GM06990 (cell line): ENCODE measurements around the gene CTTNBP2.

ENCODE experiments used
- DNase-seq: peaks from one replicate; pipeline ENCODE4 v3.0.0-alpha.2; 2011; ENCODE audit not compliant: insufficient read length; ENCODE audit errors: extremely low read depth
- H3K27me3 ChIP-seq: replicated peaks from 2 replicates; pipeline ENCODE4 v1.6.0; 2011; ENCODE audit warnings: low read length; ENCODE audit not compliant: control insufficient read depth, insufficient read depth
- H3K36me3 ChIP-seq: 2 replicates; pipeline ENCODE4 v1.5.1; 2011; ENCODE audit warnings: low read length; ENCODE audit not compliant: control insufficient read depth, insufficient read depth
- H3K4me3 ChIP-seq: replicated peaks from 2 replicates; pipeline ENCODE4 v1.5.1; 2011; ENCODE audit warnings: low read depth, mild to moderate bottlenecking, control low read depth, low read length
- TF ChIP-seq, protein P1 (sequence below): IDR thresholded peaks from 2 replicates; pipeline ENCODE4 v1.5.1; 2011; ENCODE audit warnings: low read length, control low read depth, mild to moderate bottlenecking, inconsistent platforms; ENCODE audit not compliant: insufficient read depth, poor library complexity, severe bottlenecking

The CTTNBP2 gene

DNA sequence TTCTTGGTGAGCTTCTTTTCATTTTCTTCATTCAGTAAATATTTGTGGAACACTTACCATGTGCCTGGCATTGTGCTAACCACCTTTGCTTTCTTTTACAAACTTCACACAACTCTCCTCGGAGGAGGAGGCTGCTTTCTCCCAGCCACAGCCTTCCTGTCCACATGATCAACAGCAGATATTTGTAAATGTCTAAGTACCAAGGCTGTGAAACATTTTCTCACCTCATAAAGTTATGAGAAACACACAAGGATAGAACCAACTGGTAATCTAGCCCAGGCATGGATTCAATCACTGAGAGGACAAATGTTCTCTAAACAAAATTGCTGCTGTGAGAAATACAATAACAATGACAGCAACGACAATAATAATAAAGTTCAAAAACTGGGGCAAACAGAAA lies 3.9 kb downstream of the CTTNBP2 start:
- no peak for DNase-seq
- H3K36me3 ChIP-seq: no peaks in the 10 kb centered on the region
- H3K27me3 ChIP-seq: peaks cover 4% of the 10 kb centered on the region
- TF ChIP-seq, protein P1, sequence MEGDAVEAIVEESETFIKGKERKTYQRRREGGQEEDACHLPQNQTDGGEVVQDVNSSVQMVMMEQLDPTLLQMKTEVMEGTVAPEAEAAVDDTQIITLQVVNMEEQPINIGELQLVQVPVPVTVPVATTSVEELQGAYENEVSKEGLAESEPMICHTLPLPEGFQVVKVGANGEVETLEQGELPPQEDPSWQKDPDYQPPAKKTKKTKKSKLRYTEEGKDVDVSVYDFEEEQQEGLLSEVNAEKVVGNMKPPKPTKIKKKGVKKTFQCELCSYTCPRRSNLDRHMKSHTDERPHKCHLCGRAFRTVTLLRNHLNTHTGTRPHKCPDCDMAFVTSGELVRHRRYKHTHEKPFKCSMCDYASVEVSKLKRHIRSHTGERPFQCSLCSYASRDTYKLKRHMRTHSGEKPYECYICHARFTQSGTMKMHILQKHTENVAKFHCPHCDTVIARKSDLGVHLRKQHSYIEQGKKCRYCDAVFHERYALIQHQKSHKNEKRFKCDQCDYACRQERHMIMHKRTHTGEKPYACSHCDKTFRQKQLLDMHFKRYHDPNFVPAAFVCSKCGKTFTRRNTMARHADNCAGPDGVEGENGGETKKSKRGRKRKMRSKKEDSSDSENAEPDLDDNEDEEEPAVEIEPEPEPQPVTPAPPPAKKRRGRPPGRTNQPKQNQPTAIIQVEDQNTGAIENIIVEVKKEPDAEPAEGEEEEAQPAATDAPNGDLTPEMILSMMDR: no peak
- H3K4me3 ChIP-seq: no peak overlapping the region

DNA sequence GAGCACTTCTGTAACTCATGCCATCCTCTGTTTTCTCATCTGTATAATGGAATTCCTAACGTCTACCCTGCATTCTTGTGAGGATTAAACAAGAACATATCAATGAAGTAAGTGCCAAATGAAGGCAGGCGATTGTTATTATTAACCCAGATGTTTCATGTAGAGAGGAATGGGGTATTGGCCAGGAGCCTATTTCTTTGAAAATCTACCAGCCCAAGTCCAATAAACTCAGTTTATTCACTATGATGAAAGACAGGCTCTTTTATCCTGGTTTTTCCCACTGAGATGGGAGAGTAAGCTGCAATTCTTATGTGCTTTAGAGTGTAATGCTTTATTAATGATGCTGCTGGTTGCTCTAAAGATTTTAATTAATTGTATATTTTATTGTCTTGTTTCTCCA lies 9.6 kb downstream of the CTTNBP2 start:
- H3K27me3 ChIP-seq: no peaks in the 10 kb centered on the region
- TF ChIP-seq, protein P1: no peak
- H3K36me3 ChIP-seq: no peaks in the 10 kb centered on the region
- H3K4me3 ChIP-seq: no peak overlapping the region
- DNase-seq: no peak

DNA sequence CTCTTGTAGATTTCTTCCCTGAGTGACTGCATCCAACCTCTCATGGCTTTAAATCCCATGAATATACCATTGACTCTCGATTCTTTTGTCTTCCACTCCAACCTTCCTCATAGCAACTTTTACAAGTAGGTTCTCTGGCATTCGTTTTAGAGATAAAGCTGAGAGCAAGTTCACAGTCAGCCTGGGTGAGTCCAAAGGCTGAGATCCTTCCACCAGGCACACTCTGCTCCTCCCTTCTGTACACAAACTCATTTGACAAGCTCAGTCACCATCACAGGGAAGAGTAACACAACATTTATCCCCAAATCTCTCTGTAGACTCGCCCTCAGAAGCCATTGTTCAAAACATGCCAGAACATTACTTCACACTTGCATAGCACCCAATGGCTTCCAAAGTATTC lies 10.9 kb downstream of the CTTNBP2 start:
- no peak overlapping the region for H3K4me3 ChIP-seq
- H3K27me3 ChIP-seq: no peaks in the 10 kb centered on the region
- TF ChIP-seq, protein P1: no peak
- DNase-seq: no peak
- no peaks in the 10 kb centered on the region for H3K36me3 ChIP-seq

DNA sequence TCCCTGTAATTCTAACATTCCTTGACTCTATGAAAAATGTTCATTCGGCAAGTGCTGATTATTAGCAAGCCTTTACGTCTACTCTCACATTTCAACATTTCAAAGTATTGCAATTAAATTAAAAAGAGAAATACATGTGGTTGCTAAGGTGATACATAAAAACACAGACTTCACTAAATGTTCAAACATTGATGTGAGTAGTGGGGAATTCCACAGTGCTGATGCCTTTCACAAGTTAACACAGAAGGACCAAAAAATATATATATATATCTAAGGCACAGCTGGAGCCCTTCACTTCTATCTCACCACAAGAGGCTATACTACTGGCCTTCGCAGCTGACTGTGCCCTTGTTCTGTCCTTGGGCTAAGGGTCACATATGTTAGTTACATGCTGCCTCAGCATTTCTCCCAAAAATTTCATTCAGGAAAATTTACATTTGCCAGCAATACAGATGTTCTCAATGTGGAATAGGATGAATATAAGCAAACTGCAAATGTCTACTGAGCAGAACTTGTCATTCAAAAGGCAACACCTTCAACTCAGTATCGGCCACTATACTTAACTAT lies 13.9 kb downstream of the CTTNBP2 start:
- TF ChIP-seq, protein P1: no peak
- Histone ChIP-seq H3K4me3 (no peak overlapping the region), H3K36me3 (no peaks in the 10 kb centered on the region), H3K27me3 (no peaks in the 10 kb centered on the region)
- DNase-seq: no peak

DNA sequence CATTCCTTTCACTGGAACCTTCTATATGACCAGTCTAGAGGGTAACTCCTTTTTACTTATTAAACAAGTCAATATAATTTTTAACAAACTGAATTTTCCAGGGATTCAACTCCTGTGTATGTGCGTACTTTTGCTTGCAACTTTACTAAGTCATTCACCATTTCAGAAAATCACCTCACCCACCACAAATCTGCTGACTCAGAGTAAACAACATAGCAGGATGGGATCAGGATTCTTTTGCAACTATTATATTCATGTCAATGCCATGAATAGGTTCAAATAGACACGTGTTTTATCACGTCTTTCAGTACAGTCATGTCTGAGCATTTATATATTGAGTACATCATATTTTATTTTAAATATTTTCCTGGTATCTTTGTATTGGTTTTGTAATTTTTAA lies 14.5 kb downstream of the CTTNBP2 start:
- DNase-seq: no peak
- H3K27me3 ChIP-seq: no peaks in the 10 kb centered on the region
- TF ChIP-seq, protein P1: no peak
- no peak overlapping the region for H3K4me3 ChIP-seq
- H3K36me3 ChIP-seq: no peaks in the 10 kb centered on the region

DNA sequence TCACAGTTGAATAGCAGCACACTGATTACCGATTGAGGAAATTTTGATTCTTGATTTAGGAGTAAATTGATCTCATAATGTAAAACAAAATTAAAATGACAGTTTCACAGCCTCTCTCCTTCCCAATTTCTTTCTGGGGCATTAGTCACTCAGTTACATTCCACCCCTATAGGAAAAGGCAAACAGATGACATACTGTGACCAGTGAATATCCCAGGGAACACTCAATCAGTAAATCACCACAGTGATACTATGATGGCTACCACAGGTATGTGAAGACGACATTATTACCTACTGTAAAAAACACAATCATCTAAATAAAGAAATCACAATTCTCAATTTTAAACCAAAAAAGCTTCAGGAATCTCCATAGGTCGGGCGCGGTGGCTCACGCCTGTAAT lies 15.5 kb downstream of the CTTNBP2 start:
- no peak for DNase-seq
- Histone ChIP-seq H3K4me3 (no peak overlapping the region), H3K27me3 (no peaks in the 10 kb centered on the region), H3K36me3 (no peaks in the 10 kb centered on the region)
- TF ChIP-seq, protein P1: no peak
